Endothelial cell of umbilical vein (primary cell): ENCODE data around the gene RTN4. TPM values are rescaled to one million over a fixed set of nuclear protein-coding genes. Genes with fewer than 3 reads are reported as not detected.

Source experiments
- BruUV-seq: library from RNA; stranded (reverse); fragments of 400-500 nt; replicated peaks from 2 replicates; lab custom pipeline; 2021; lab: Mats Ljungman, UMichigan
- CTCF ChIA-PET: fragments of 300-600, 350-600 bp; sonication (Branson Sonifier 250); formaldehyde crosslinking; loops from one replicate; lab custom pipeline; 2021; ENCODE audit warnings: antibody characterized with exemption, inconsistent platforms; lab: Charles Lee
- POLR2A ChIA-PET: fragments of 300-600, 350-600 bp; sonication (Branson Sonifier 250); formaldehyde crosslinking; loops from one replicate; lab custom pipeline; 2021; ENCODE audit warnings: antibody characterized with exemption, inconsistent platforms; lab: Charles Lee
- DNase-seq: peaks from one replicate; pipeline ENCODE4 v3.0.0-alpha.2; 2011; ENCODE audit warnings: low read depth, low spot score
- FAIRE-seq: peaks from 2 replicates; lab custom pipeline; 2011; peaks lifted over from hg19 to GRCh38; lab: Jason Lieb, UNC
- H2AFZ ChIP-seq: 2 replicates; pipeline ENCODE4 v1.6.0; 2012; ENCODE audit warnings: low read depth, low read length, control low read depth, inconsistent platforms
- H3K27ac ChIP-seq: 2 replicates; pipeline ENCODE4 v1.5.1; 2011; ENCODE audit warnings: low read depth, mild to moderate bottlenecking, control low read depth, low read length, moderate library complexity; ENCODE audit not compliant: insufficient read depth
- H3K27me3 ChIP-seq, 2 experiments: 2 replicates each; pipeline versions ENCODE4 v1.6.0 to v1.6.1; 2011; ENCODE audit warnings: low read length in 2 of 2, mixed read lengths in 1 of 2; ENCODE audit not compliant: control insufficient read depth in 2 of 2, insufficient read depth in 2 of 2
- H3K36me3 ChIP-seq, 2 experiments: 2 replicates in 1 of 2; 3 replicates in 1 of 2; pipeline ENCODE4 v1.5.1; 2011; ENCODE audit warnings: low read length in 2 of 2, mild to moderate bottlenecking in 1 of 2, moderate library complexity in 1 of 2; ENCODE audit not compliant: control insufficient read depth in 2 of 2, insufficient read depth in 2 of 2; ENCODE audit errors: extremely low read depth in 1 of 2
- H3K4me1 ChIP-seq: 3 replicates; pipeline ENCODE4 v1.5.1; 2011; ENCODE audit warnings: mild to moderate bottlenecking, low read length; ENCODE audit not compliant: control insufficient read depth, insufficient read depth; ENCODE audit errors: extremely low read depth
- H3K4me2 ChIP-seq: 2 replicates; pipeline ENCODE4 v1.6.1; 2011; ENCODE audit warnings: low read length, control low read depth, mixed read lengths; ENCODE audit not compliant: insufficient read depth
- H3K4me3 ChIP-seq, 3 experiments: fragments of 200-600 bp in 1 of 3; sonication (generic), shearing (Covaris generic) in 1 of 3; replicated peaks in 1 of 3; 2 replicates each; pipeline ENCODE4 v1.5.1; 2011 to 2016; ENCODE audit warnings: control low read depth in 3 of 3, low read length in 3 of 3, mild to moderate bottlenecking in 2 of 3, inconsistent platforms in 1 of 3, low read depth in 1 of 3, moderate library complexity in 1 of 3; ENCODE audit not compliant: insufficient read depth in 1 of 3
- H3K79me2 ChIP-seq: 2 replicates; pipeline ENCODE4 v1.6.0; 2012; ENCODE audit warnings: low read length, inconsistent platforms; ENCODE audit not compliant: control insufficient read depth, insufficient read depth
- H3K9ac ChIP-seq: replicated peaks from 2 replicates; pipeline ENCODE3; 2011; ENCODE audit warnings: low read length, control low read depth; ENCODE audit not compliant: insufficient read depth; ENCODE audit errors: extremely low read depth
- H3K9me1 ChIP-seq: replicated peaks from 3 replicates; pipeline ENCODE4 v1.6.0; 2011; ENCODE audit warnings: mild to moderate bottlenecking, low read length; ENCODE audit not compliant: control insufficient read depth, insufficient read depth; ENCODE audit errors: extremely low read depth
- H3K9me3 ChIP-seq: replicated peaks from 2 replicates; pipeline ENCODE4 v1.5.1; 2012; ENCODE audit warnings: low read length, inconsistent platforms; ENCODE audit not compliant: control insufficient read depth, insufficient read depth
- H4K20me1 ChIP-seq: replicated peaks from 2 replicates; pipeline ENCODE3; 2011; ENCODE audit warnings: mild to moderate bottlenecking, low read length; ENCODE audit not compliant: control insufficient read depth, insufficient read depth; ENCODE audit errors: extremely low read depth
- CTCF ChIP-seq, 2 donors: IDR thresholded peaks; 1 replicate in 1 of 2; 2 replicates in 1 of 2; pipeline ENCODE4 v1.5.1; 2011; ENCODE audit warnings: low read length in 2 of 2, mild to moderate bottlenecking in 2 of 2, moderate library complexity in 2 of 2, control low read depth in 1 of 2, inconsistent platforms in 1 of 2, low read depth in 1 of 2; ENCODE audit not compliant: insufficient read depth in 1 of 2; ENCODE audit errors: extremely low read depth in 1 of 2
- EZH2 ChIP-seq: IDR thresholded peaks from 2 replicates; pipeline ENCODE4 v1.6.1; 2012; ENCODE audit warnings: borderline replicate concordance, low read depth, mild to moderate bottlenecking, moderate library complexity, low read length, inconsistent platforms; ENCODE audit not compliant: severe bottlenecking
- FOS ChIP-seq: IDR thresholded peaks from 2 replicates; pipeline ENCODE4 v1.6.1; 2011; ENCODE audit warnings: mild to moderate bottlenecking, low read length, moderate library complexity, borderline replicate concordance; ENCODE audit not compliant: insufficient read depth
- GATA2 ChIP-seq: IDR thresholded peaks from 2 replicates; pipeline ENCODE4 v1.7.0; 2011; ENCODE audit warnings: low read depth, mild to moderate bottlenecking, moderate library complexity, mixed read lengths, low read length; ENCODE audit not compliant: insufficient read length, insufficient read depth
- JUN ChIP-seq: IDR thresholded peaks from 2 replicates; pipeline ENCODE4 v1.6.1; 2011; ENCODE audit warnings: borderline replicate concordance, low read depth; ENCODE audit not compliant: insufficient read length, insufficient read depth
- MAX ChIP-seq: IDR thresholded peaks from 2 replicates; pipeline ENCODE4 v1.6.1; 2011; ENCODE audit not compliant: insufficient read depth, insufficient read length
- MYC ChIP-seq: IDR thresholded peaks from one replicate; pipeline ENCODE4 v1.6.1; 2011; ENCODE audit warnings: mild to moderate bottlenecking, low read depth, low read length
- POLR2A ChIP-seq: IDR thresholded peaks from 2 replicates; pipeline ENCODE4 v1.6.1; 2012; ENCODE audit warnings: low read depth, mild to moderate bottlenecking, control low read depth, low read length
- POLR2AphosphoS5 ChIP-seq: IDR thresholded peaks from 2 replicates; pipeline ENCODE4 v1.6.1; 2012; ENCODE audit warnings: low read depth, mild to moderate bottlenecking, control low read depth, low read length, moderate library complexity; ENCODE audit not compliant: insufficient read depth
- dilution Hi-C: fragments of 300-500 bp; cut with MboI; formaldehyde crosslinking; loops from one replicate; pipeline ENCODE4 v1.15.0; 2019; ENCODE audit warnings: low sequenced_read_pairs; ENCODE audit not compliant: extremely low pct_ligation_motif_present
- intact Hi-C: fragments of 100-400 bp; cut with micrococcal nuclease; formaldehyde crosslinking; loops from one replicate; pipeline ENCODE4 v1.10.0; 2022
- polyA plus RNA-seq, 4 experiments: library from polyadenylated mRNA; depleted of rRNA in 3 of 4; stranded (reverse) in 3 of 4; unstranded in 1 of 4; fragments of >200 nt; gene quantifications; 2 replicates each; pipeline versions ENCODE4 v1.2.1 to v1.2.3, GENCODE V29; 2011 to 2012; ENCODE audit warnings: missing spikeins in 1 of 4
- total RNA-seq: library from RNA; stranded (reverse); gene quantifications from 2 replicates; pipeline ENCODE4 v1.2.3, GENCODE V29; 2021

Gene RTN4
- total and polyA plus RNA-seq, 2 donors (not counting 3 experiments of a cell fraction or from before 2014, with no cell fraction given), result 253 to 486 TPM

GRCh38 chr2:55019526-55020258 is 30.6 kb downstream of the RTN4 start:
- Histone ChIP-seq H3K36me3 (peaks cover 0 to 4% of the 10 kb centered on the region in 2 experiments), H3K27me3 (no peaks in the 10 kb centered on the region), H3K9me3 (no peaks in the 10 kb centered on the region), H3K27ac (peak overlapping the region; percentile 22), H4K20me1 (peaks cover 49% of the 10 kb centered on the region), H3K4me1 (peaks cover 69% of the 10 kb centered on the region), H3K79me2 (peaks cover 100% of the 10 kb centered on the region), H3K4me3 (no peak overlapping the region), H3K4me2 (peak overlapping the region; percentile 62), H2AFZ (no peak overlapping the region), H3K9me1 (no peaks in the 10 kb centered on the region), H3K9ac (no peak overlapping the region)
- ChIA-PET POLR2A (interaction anchor here (0.7 kb wide), 2 partner anchors 21 to 411 kb away, joined by 3 to 5 read pairs; no protein-coding TSS in a partner anchor), CTCF (interaction anchor here (1.0 to 7.7 kb wide), 6 partner anchors 14 to 158 kb away, joined by 3 to 60 read pairs (median 6); no protein-coding TSS in a partner anchor)
- dilution Hi-C loops, result no loop called here
- BruUV-seq, result no TSS peak
- peak; percentile 28 for DNase-seq
- FAIRE-seq, result peak; percentile 43
- TF ChIP-seq POLR2A (no peak), CTCF (IDR thresholded peaks at IDR 0.05; ENCODE audit: extremely low read depth in 1 of 2, insufficient read depth in 1 of 2, low read depth in 1 of 2, low read length in 2 of 2) (no peak), FOS (peak; percentile 19), MAX (no peak), EZH2 (no peak), MYC (no peak), JUN (peak; percentile 62), GATA2 (no peak), POLR2AphosphoS5 (no peak)
- intact Hi-C loops, result loop anchor here (1.0 kb wide), 1 partner anchor 11 kb away; no protein-coding TSS in a partner anchor
